Stimulated activated CD8-positive, alpha-beta memory T cell treated with anti-CD3 and anti-CD28 coated beads, Interleukin-7, amount 100 ng/mL, for 1 hour (primary cell): ENCODE measurements around the gene CSPG5.

Source experiments
- DNase-seq, 2 donors: peaks; one replicate each; pipeline ENCODE4 v3.0.0-alpha.2; 2020; ENCODE audit warnings: low read depth in 2 of 2

Gene CSPG5

DNA sequence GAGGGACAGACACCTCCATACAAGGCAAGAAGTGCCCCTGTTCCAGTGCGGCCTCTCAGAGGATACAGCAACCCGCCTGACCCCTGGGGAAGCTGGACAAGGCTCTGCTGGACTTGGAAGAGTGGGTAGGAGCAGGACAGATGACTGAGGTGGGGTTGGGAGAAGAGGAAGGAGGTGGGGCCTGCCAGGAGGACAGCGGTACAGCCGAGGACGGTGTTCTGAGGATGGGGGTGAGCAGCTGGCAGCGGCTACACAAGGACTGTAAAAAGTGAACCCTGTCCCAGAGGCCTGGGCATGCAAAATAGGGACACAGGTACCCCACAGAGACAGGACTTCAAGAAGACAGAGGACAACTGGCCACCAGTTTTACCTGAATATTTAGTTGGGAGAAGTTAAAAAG, 41.7 kb downstream of the CSPG5 start:
- no peak for DNase-seq

DNA sequence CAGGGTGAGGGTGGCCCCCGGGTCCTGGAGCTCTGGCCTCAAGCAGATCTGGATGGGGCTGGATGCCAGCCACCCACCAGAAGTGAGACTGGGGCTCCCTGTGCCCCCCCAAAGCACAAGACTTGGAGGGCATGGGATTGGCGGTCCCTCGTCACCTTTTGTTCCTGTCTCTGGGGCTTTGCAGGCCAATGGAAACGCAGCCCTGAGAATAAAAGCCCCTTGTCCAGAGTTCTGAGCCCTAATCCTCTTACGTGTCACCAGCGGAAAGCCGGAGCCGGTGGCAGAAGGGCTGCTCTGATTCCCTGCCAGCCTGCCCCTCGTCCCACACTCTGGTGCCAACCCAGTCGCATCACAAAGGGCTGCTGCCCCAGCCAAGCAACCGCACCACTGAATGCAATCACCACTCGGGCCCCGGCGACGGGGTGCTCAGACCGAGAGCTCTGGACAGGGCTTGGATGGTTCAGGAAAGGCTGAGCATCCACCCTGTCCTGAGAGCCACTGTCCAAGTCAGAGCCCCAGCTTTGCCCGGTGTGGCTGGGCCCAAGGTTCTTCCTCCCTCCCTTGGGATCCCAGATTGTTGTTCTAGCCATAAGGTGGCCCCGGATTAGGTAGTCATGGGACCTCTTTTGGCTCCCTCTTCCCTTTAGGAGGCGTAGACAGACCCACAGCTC, 42.3 kb downstream of the CSPG5 start:
- no peak for DNase-seq

DNA sequence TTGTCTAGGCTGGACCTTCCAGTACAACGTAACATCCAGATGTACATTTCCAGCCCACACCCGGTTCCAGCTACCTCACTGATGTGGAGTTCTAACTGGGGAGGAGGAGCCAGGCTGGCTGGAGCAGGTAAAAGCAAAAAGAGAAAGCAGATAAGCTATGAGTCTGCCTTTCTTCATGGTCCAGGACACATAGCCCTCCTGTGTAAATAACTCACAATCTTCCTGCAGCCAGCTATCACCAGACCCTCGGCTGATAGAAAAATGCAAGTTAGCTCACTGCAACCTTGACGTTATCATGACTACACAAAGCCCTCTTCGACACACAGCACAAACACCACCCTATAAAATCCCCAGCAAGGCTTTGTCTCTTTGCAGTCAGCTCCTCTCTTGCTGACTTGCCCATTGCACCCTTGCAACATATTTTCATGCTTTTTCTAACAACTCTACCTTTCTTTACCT, 44.6 kb downstream of the CSPG5 start:
- no peak for DNase-seq

DNA sequence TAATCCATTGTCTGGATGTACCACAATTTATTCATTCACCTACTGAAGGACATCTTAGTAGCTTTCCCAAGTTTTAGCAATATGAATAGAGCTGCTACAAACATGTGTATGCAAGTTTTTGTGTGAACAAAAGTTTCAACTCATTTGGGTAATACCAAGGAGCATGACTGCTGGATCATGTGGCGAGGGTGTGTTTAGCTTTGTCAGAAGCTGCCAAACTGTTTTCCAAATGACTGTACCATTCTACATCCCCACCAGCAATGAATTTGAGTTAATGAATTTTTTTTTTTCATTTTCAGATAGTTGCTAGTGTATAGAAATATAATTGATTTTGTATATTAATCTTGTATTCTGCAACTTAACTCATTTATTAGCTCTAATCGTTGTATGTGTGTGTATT, 45.2 kb downstream of the CSPG5 start:
- no peak for DNase-seq

DNA sequence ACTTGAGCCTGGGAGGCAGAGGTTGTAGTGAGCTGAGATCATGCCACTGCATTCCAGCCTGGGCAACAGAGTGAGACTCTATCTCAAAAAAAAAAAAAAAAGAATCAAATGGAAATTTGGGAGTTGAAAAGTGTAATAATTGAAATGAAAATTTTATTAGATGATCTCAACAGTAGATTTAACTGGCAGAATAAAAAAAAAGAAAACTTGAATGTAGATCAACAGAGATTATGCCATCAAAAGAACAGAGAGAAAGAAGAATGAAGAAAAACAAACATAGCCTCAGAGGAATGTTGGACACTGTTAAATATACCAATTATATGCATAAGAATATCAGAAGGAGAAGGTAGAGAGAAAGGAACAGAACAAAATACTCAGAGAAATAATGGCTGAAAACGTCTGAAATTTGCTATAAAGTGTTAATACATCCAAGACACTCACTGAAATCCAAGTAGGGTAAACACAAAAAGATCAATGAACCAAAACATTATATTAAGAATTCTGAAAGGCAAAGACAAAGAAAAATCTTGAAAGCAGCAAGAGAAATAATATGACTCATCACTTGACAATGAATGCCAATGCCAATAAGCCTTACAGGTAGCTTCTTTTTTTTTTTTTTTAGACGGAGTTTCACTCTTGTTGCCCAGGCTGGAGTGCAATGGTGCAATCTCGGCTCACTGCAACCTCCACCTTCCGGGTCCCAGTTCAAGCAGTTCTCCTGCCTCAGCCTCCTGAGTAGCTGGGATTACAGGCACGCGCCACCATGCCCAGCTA, 50.5 kb downstream of the CSPG5 start:
- DNase-seq = no peak

DNA sequence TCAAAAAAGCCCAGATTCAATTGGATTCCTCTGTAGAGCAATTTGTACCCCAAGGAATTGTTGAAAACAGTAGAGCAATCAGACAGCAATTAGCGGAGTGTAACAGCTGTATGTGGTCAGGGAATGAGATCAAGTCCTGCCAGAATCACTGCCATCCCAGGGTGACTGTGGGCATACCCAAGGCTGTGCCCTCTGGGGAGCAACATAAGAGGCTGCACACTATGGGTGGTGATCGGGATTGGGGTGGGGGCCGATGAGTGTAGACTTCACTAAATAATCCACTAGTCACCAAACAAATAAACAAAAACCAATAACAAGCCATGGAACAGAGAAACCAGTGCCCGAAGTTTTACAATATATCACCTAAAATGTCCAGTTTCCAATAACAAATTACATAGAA, 53.0 kb downstream of the CSPG5 start:
- no peak for DNase-seq

DNA sequence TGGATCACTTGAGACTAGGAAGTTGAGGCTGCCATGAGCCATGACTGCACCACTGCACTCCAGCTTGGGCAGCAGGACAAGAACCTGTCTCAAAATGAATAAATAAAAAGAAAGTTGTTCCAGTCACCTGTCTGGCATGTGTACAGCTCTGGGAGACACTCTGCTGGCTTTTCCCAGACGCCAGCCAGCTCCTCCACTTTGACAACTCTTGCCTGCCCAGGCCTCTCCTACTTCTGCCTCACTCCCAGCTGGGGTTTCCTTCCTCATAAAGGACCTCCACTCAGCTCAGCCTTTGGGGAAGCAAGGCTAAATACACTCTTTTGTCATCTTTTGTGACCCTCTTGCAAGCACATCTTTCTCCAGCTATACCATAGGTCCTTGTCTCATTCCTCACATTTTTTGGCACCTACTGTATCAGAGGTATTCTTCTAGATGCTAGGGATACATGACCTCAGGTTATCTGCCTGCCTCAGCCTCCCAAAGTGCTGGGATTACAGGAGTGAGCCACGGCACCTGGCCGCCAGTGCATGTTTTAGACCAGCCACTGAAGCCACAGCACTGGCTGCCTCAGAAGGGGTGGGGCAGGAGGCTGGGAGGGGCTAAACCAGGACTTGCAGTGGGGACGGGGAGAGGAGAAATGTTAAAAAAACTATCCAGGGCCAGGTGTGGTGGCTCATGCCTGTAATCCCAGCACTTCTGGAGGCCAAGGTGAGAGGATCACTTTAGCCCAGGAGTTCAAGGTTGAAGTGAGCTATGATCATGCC, 55.2 kb downstream of the CSPG5 start:
- no peak for DNase-seq

DNA sequence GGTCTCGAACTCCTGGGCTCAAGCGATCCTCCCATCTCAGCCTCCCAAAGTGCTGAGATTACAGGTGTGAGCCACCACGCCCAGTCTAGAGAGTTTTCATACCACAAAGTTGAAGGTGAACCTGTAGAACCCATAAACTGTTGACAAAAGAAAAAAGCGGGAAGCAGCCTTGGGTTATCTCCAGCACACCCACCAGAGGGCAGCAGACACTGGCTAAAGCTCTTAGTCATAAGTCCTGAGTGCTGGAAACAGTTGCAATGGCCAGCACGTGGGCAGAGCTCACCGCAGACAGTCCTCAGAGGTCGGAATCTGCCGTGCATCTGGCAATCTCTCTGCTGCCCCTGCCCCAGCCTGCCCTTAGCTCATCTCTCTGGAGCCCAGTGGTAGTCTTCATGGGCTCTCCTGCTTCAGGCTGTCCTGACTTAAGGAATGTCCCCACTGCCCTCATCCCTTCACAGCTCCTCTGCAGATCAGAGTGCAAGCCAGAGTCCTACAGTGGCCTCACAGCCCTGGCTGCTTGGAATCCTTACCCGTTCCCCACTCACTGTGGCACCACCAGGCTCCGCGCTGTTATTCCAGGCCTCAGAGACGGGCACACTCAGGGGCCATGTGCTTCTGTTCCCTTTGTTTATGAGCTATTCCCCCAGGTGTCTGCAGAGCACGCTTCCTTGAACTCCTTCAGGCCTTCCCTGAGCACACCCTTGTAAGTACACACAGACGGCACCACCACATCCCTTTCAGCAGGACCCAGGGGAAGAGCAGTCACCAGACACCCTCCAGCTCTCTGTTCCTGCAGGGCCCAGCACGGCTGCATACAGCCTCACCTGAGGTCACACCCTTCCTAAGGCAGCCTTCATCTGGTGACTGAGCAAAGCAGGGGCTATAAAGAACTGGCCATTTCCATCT, 56.3 kb downstream of the CSPG5 start:
- peak; percentile 42 to 51 for DNase-seq

DNA sequence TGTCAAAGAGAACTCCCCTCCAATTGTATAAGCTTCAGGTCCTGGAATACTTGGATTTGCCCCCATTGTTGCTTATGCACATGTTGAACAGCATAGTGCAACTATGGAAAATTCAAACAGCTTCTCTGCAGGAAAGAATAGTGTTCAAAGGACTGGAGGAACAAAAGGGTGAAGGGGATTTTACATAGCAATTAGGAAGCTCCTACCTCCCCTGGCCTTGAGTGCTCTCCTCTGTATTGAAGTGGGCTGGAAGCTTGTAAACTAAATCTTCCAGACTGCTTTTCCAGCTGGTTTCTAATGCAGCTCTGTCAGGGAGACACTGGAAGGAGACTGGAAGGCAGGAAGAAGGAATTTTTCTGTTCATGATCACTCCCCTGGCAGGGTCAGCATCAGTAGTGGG, 57.9 kb downstream of the CSPG5 start:
- DNase-seq = no peak

DNA sequence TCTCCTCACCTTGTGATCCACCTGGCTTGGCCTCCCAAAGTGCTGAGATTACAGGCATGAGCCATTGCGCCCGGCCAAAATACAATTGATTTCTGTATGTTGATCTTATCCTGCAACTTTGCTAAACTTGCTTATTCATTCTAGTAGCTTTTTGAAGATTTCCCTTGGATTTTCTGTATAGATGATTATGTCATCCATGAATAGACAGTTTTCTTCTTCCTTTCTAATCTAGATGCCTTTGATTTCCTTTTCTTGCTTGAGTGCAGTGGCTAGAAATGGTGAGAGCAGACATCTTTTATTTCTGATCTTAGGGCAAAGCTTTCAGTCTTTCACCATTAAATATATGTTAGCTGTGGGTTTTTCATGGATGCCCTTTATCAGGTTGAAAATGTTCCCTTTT, 60.7 kb downstream of the CSPG5 start:
- DNase-seq = no peak

DNA sequence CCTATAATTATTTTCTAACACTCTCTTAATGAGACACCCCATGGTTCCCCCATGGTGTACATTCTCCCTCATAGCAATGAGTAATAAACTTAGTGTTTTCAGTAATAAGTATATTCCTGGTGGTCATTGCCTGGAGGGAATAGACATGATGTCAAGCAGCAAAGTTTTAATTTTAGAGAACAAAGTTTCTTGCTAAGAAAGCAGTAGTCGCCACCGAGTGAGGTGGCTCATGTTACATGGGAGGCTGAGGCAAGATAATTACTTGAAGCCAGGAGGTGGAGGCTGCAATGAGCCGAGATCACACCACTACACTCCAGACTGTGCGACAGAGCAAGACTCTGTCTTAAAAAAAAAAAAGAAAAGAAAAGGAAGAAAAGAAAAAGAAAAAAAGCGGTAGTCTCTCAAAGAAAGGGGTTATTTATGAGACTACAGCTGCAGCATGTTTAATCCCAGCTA, 62.8 kb downstream of the CSPG5 start:
- no peak for DNase-seq

DNA sequence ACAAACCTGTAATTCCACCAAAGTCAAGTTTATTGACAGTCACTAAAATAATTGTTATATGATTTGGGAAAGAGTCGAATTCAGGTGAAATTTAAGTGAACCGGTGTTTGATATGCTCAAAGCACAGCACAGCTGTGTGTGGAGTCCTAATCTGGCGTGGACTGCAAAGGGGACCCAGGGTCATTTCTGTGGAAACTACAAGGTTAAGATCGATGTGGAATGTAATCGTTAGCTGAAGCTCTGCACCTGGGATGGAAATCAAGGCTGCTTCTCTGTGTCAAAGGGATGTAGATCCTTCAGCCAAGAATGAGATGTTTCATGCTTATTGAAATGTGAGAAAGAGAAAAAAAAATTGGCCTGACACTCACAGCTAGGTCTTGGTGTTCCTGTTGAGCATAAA, 63.6 kb downstream of the CSPG5 start:
- DNase-seq = no peak

DNA sequence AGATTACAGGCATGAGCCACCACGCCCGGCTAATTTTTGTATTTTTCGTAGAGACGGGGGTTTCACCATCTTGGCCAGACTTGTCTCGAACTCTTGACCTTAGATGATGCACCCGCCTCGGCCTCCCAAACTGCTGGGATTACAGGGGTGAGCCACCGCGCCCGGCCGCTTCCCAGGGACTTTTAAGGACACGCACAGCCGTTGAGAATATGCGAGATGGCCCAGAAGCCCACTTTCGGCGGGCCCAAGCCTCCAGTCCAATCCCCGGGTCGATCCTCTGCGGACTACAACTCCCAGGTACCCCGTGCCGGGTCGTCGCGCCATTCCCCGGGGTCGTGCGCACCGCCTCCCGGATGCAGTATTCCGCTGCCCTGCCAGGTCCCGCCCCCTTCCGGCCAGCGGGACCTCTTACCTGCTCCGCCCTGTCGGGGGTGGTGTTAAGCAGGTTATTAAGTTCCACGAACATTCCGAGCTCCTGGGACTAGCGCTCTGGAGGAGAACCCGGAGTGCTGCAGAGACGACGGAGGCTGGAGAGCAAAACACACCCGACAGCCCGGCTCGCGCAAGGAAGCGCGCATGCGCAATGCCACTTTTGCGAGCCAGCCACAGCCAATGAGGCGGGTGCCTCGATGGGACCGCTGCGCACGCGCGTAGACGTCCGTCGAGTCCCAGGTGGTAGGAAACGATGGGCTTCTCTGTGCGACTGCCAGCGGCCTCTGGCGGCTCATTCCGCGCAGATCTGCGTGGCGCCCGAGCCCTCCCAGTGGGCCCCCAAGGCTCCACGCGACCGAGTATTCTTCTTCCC, 65.3 kb downstream of the CSPG5 start, which contains the start of gene ELP6:
Gene ELP6, minus strand, starts transcription at position 588 of the 805 bp plus-strand sequence. Its CDS starts 122 bp downstream, at position 466.
- peak; percentile 91 to 92 for DNase-seq

DNA sequence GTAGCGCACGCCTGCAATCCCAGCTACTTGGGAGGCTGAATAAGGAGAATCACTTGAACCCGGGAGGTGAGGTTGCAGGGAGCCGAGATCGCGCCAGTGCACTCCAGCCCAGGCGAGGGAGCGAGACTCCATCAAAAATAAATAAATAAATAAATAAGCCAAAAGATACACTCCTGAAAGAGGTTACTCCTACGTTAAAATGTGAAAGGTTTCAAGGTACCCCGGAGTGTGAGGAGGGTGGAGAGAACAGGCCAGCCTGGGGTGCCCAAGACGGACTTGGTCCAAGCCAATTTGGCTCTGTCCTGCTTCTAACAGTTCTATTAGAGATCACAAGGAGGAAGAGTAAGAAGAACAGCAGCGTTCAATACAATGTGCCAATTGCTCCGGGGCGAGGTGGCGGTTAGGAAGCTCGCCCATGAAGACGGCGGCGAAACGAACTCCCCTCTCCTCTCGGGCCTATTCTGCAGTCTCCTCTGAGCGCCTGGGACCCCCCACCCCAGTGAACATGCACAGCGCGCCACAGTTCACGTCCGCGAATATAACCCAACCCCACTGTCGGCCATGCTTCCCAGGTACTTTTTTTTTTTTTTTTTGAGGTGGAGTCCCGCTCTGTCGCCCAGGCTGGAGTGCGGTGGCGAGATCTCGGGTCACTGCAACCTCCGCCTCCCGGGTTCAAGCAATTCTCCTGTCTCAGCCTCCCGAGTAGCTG, 66.1 kb downstream of the CSPG5 start:
- no peak for DNase-seq
